ENCODE results near the gene MPDZ.

GRCh38 chr9:13295556-13295955 lies 16.1 kb upstream of the MPDZ start:
- TF ChIP-seq, protein P1, sequence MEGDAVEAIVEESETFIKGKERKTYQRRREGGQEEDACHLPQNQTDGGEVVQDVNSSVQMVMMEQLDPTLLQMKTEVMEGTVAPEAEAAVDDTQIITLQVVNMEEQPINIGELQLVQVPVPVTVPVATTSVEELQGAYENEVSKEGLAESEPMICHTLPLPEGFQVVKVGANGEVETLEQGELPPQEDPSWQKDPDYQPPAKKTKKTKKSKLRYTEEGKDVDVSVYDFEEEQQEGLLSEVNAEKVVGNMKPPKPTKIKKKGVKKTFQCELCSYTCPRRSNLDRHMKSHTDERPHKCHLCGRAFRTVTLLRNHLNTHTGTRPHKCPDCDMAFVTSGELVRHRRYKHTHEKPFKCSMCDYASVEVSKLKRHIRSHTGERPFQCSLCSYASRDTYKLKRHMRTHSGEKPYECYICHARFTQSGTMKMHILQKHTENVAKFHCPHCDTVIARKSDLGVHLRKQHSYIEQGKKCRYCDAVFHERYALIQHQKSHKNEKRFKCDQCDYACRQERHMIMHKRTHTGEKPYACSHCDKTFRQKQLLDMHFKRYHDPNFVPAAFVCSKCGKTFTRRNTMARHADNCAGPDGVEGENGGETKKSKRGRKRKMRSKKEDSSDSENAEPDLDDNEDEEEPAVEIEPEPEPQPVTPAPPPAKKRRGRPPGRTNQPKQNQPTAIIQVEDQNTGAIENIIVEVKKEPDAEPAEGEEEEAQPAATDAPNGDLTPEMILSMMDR (IDR thresholded peaks at IDR 0.05): no peak
- no peak for TF ChIP-seq POLR2A (IDR thresholded peaks at IDR 0.05)
